GM23338 (cell line): ENCODE measurements around the gene OR1A1. TPM values are rescaled to one million over a fixed set of nuclear protein-coding genes. Genes with fewer than 3 reads are reported as not detected.

Experiments
- ATAC-seq: fragments of 200-7000 bp; cut with Tn5 transposase; 3 replicates; pipeline ENCODE4 v1.9.1; 2020
- DNase-seq: peaks from one replicate; pipeline ENCODE4 v3.0.0-alpha.2; 2015; ENCODE audit warnings: low spot score
- H2AFZ ChIP-seq: fragments of 200-600 bp; sonication (generic); 2 replicates; pipeline ENCODE4 v1.8.0; 2016; ENCODE audit warnings: antibody characterized with exemption, mild to moderate bottlenecking, moderate library complexity
- H3F3A ChIP-seq: fragments of 200-600 bp; sonication (generic); replicated peaks from 2 replicates; pipeline ENCODE4 v1.8.0; 2017; ENCODE audit warnings: antibody characterized with exemption, mixed run types, low read depth
- H3K27ac ChIP-seq: fragments of 200-600 bp; sonication (generic); 2 replicates; pipeline ENCODE4 v1.6.1; 2016; ENCODE audit warnings: low read depth
- H3K27me3 ChIP-seq: fragments of 200-600 bp; sonication (generic); 2 replicates; pipeline ENCODE4 v1.8.0; 2016; ENCODE audit warnings: mild to moderate bottlenecking, mixed run types, moderate library complexity; ENCODE audit not compliant: insufficient read depth
- H3K36me3 ChIP-seq: fragments of 200-600 bp; sonication (generic); 2 replicates; pipeline ENCODE4 v1.8.0; 2016; ENCODE audit warnings: mild to moderate bottlenecking; ENCODE audit not compliant: insufficient read depth
- H3K4me1 ChIP-seq: fragments of 200-600 bp; sonication (generic); 2 replicates; pipeline ENCODE4 v1.8.0; 2016; ENCODE audit warnings: mild to moderate bottlenecking, moderate library complexity; ENCODE audit not compliant: insufficient read depth
- H3K4me2 ChIP-seq: fragments of 200-600 bp; sonication (generic); 2 replicates; pipeline ENCODE4 v1.7.1; 2017; ENCODE audit warnings: mixed run types
- H3K4me3 ChIP-seq: fragments of 200-600 bp; sonication (generic); 2 replicates; pipeline ENCODE4 v1.6.1; 2016; ENCODE audit warnings: mixed run types
- H3K79me2 ChIP-seq: fragments of 200-600 bp; sonication (generic); replicated peaks from 2 replicates; pipeline ENCODE4 v1.8.0; 2017; ENCODE audit warnings: mild to moderate bottlenecking; ENCODE audit not compliant: insufficient read depth
- H3K9me2 ChIP-seq: fragments of 200-600 bp; sonication (generic); 2 replicates; pipeline ENCODE4 v1.8.0; 2017; ENCODE audit not compliant: insufficient read depth
- H4K20me1 ChIP-seq: fragments of 200-600 bp; sonication (generic); replicated peaks from 2 replicates; pipeline ENCODE4 v1.8.0; 2017; ENCODE audit warnings: mild to moderate bottlenecking; ENCODE audit not compliant: insufficient read depth
- H3K27ac Mint-ChIP-seq: 2 replicates; pipeline ENCODE4 v1.8.0; 2020; ENCODE audit warnings: inconsistent platforms, mild to moderate bottlenecking, moderate library complexity, mixed read lengths
- H3K27me3 Mint-ChIP-seq: 3 replicates; pipeline ENCODE4 v1.8.0; 2022; ENCODE audit warnings: low read depth, mild to moderate bottlenecking, moderate library complexity, mixed read lengths, inconsistent platforms; ENCODE audit not compliant: insufficient read depth, poor library complexity
- H3K36me3 Mint-ChIP-seq: 3 replicates; pipeline ENCODE4 v1.8.0; 2021; ENCODE audit warnings: low read depth, mild to moderate bottlenecking, inconsistent platforms, moderate library complexity, mixed read lengths
- H3K4me1 Mint-ChIP-seq: 3 replicates; pipeline ENCODE4 v1.8.0; 2020; ENCODE audit warnings: mild to moderate bottlenecking, inconsistent platforms, mixed read lengths
- H3K4me3 Mint-ChIP-seq: 3 replicates; pipeline ENCODE4 v1.8.0; 2021; ENCODE audit warnings: moderate library complexity, mild to moderate bottlenecking, inconsistent platforms, mixed read lengths
- H3K9me3 Mint-ChIP-seq: 3 replicates; pipeline ENCODE4 v1.8.0; 2020; ENCODE audit warnings: moderate library complexity, mild to moderate bottlenecking, inconsistent platforms, mixed read lengths
- CREB1 ChIP-seq: fragments of 250-450 bp; sonication (Bioruptor Pico); IDR thresholded peaks from 2 replicates; pipeline ENCODE4 v1.5.0; 2020; ENCODE audit warnings: low read depth, mild to moderate bottlenecking, moderate library complexity
- EZH2 ChIP-seq: fragments of 200-600 bp; sonication (generic); IDR thresholded peaks from one replicate; pipeline ENCODE4 v1.8.0; 2017; ENCODE audit warnings: antibody characterized with exemption, mild to moderate bottlenecking, low read depth; ENCODE audit not compliant: unreplicated experiment
- EZH2phosphoT487 ChIP-seq: fragments of 200-600 bp; sonication (generic); IDR thresholded peaks from one replicate; pipeline ENCODE4 v1.8.1; 2018; ENCODE audit warnings: antibody characterized with exemption; ENCODE audit not compliant: unreplicated experiment
- JUNB ChIP-seq: IDR thresholded peaks from one replicate; pipeline ENCODE4 v1.6.1; 2016; ENCODE audit warnings: antibody characterized with exemption; ENCODE audit not compliant: unreplicated experiment
- POLR2AphosphoS5 ChIP-seq: IDR thresholded peaks from 2 replicates; pipeline ENCODE4 v1.6.1; 2016; ENCODE audit warnings: antibody characterized with exemption, low read depth
- ZNF114 ChIP-seq: fragments of 250-450 bp; sonication (Bioruptor Pico); IDR thresholded peaks from 2 replicates; pipeline ENCODE4 v1.5.0; 2020; ENCODE audit warnings: mild to moderate bottlenecking, moderate library complexity
- ZNF331 ChIP-seq: fragments of 250-450 bp; sonication (Bioruptor Pico); IDR thresholded peaks from 2 replicates; pipeline ENCODE4 v1.5.0; 2020; ENCODE audit warnings: low read depth, mild to moderate bottlenecking, moderate library complexity
- polyA plus RNA-seq: library from polyadenylated mRNA; unstranded; fragments of >200 nt; fragmentation: Nextera tagmentation; extraction: Ambion mirVana; gene quantifications from 2 replicates; pipeline ENCODE4 v1.2.1, GENCODE V29; 2016
- total RNA-seq: library from RNA; depleted of rRNA; stranded (reverse); fragments of >200 nt; shearing (Covaris generic); gene quantifications from 2 replicates; pipeline ENCODE4 v1.2.3, GENCODE V29; 2014; rRNA removed
- TF ChIP-seq, protein P1 (sequence below), 2 experiments: fragments of 200-600 bp in 1 of 2; sonication (generic) in 1 of 2; conservative IDR thresholded peaks; 2 replicates each; pipeline versions ENCODE4 v1.5.1 to v1.6.1; 2016 to 2017; ENCODE audit warnings: antibody characterized with exemption in 2 of 2, low read depth in 2 of 2, mild to moderate bottlenecking in 2 of 2, moderate library complexity in 1 of 2
- TF ChIP-seq, protein P2 (sequence below): IDR thresholded peaks from 2 replicates; pipeline ENCODE4 v1.6.1; 2016; ENCODE audit warnings: antibody characterized with exemption
- TF ChIP-seq, protein P3 (sequence below): IDR thresholded peaks from one replicate; pipeline ENCODE4 v1.6.1; 2018; ENCODE audit warnings: antibody characterized with exemption; ENCODE audit not compliant: unreplicated experiment

OR1A1 gene
- total and polyA plus RNA-seq, 2 experiments from 2014 or later = not detected

DNA sequence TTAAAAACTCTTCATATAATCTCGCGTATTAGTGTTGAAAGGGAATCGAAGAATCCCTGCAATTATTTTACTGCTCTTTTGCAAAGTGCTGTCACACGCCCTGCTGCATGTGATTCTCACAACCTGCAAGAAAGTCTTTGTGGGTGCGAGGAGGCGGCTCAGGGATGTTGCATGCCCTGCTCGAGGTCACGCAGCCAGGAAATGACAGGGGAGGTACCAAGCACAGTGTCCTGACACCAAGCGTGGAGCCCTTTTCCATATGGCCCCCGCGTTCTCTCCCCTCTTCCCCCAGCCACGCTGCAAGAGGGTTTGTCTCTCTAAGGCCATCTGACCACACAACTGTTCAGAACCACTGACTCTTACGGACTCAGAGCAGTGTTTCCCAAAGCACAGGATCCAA, 53.1 kb downstream of the OR1A1 start:
- Mint-ChIP-seq H3K27ac (no peak overlapping the region), H3K27me3 (peaks cover 12% of the 10 kb centered on the region), H3K4me1 (peaks cover 7% of the 10 kb centered on the region), H3K36me3 (peaks cover 8% of the 10 kb centered on the region; the same call in 2 of the 3 replicates), H3K4me3 (no peak overlapping the region), H3K9me3 (peaks cover 50% of the 10 kb centered on the region)
- no peaks in the 10 kb centered on the region for H3F3A ChIP-seq
- DNase-seq (no peak), ATAC-seq (no peak)
- no peaks in the 10 kb centered on the region for H3K79me2 ChIP-seq
- TF ChIP-seq, protein P1, sequence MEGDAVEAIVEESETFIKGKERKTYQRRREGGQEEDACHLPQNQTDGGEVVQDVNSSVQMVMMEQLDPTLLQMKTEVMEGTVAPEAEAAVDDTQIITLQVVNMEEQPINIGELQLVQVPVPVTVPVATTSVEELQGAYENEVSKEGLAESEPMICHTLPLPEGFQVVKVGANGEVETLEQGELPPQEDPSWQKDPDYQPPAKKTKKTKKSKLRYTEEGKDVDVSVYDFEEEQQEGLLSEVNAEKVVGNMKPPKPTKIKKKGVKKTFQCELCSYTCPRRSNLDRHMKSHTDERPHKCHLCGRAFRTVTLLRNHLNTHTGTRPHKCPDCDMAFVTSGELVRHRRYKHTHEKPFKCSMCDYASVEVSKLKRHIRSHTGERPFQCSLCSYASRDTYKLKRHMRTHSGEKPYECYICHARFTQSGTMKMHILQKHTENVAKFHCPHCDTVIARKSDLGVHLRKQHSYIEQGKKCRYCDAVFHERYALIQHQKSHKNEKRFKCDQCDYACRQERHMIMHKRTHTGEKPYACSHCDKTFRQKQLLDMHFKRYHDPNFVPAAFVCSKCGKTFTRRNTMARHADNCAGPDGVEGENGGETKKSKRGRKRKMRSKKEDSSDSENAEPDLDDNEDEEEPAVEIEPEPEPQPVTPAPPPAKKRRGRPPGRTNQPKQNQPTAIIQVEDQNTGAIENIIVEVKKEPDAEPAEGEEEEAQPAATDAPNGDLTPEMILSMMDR (conservative IDR thresholded peaks at IDR 0.05; ENCODE audit: low read depth in 2 of 2) = no peak
- TF ChIP-seq JUNB (no peak), EZH2phosphoT487 (no peak), ZNF114 (CRISPR knock-in tag) (no peak), POLR2AphosphoS5 (no peak), EZH2 (no peak), ZNF331 (CRISPR knock-in tag) (no peak), CREB1 (CRISPR knock-in tag) (no peak)
- TF ChIP-seq, protein P2, sequence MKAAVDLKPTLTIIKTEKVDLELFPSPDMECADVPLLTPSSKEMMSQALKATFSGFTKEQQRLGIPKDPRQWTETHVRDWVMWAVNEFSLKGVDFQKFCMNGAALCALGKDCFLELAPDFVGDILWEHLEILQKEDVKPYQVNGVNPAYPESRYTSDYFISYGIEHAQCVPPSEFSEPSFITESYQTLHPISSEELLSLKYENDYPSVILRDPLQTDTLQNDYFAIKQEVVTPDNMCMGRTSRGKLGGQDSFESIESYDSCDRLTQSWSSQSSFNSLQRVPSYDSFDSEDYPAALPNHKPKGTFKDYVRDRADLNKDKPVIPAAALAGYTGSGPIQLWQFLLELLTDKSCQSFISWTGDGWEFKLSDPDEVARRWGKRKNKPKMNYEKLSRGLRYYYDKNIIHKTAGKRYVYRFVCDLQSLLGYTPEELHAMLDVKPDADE = no peak
- TF ChIP-seq, protein P3, sequence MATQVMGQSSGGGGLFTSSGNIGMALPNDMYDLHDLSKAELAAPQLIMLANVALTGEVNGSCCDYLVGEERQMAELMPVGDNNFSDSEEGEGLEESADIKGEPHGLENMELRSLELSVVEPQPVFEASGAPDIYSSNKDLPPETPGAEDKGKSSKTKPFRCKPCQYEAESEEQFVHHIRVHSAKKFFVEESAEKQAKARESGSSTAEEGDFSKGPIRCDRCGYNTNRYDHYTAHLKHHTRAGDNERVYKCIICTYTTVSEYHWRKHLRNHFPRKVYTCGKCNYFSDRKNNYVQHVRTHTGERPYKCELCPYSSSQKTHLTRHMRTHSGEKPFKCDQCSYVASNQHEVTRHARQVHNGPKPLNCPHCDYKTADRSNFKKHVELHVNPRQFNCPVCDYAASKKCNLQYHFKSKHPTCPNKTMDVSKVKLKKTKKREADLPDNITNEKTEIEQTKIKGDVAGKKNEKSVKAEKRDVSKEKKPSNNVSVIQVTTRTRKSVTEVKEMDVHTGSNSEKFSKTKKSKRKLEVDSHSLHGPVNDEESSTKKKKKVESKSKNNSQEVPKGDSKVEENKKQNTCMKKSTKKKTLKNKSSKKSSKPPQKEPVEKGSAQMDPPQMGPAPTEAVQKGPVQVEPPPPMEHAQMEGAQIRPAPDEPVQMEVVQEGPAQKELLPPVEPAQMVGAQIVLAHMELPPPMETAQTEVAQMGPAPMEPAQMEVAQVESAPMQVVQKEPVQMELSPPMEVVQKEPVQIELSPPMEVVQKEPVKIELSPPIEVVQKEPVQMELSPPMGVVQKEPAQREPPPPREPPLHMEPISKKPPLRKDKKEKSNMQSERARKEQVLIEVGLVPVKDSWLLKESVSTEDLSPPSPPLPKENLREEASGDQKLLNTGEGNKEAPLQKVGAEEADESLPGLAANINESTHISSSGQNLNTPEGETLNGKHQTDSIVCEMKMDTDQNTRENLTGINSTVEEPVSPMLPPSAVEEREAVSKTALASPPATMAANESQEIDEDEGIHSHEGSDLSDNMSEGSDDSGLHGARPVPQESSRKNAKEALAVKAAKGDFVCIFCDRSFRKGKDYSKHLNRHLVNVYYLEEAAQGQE = no peak
- no peaks in the 10 kb centered on the region for H3K27me3 ChIP-seq
- no peak overlapping the region for H3K4me3 ChIP-seq
- H3K27ac ChIP-seq = no peak overlapping the region
- no peaks in the 10 kb centered on the region for H3K36me3 ChIP-seq
- no peaks in the 10 kb centered on the region for H3K9me2 ChIP-seq
- no peaks in the 10 kb centered on the region for H3K4me1 ChIP-seq
- no peaks in the 10 kb centered on the region for H4K20me1 ChIP-seq
- no peak overlapping the region for H3K4me2 ChIP-seq
- H2AFZ ChIP-seq = peak overlapping the region; percentile 56

Other genes starting within 250 kb of the OR1A1 start
- not detected in 2 replicates for gene OR1D5, start 144.1 kb upstream of the OR1A1 start, total RNA-seq
- gene OR1D5, start 144.1 kb upstream of the OR1A1 start, polyA plus RNA-seq = not detected in 2 replicates
- not detected in 2 replicates for gene OR1D2, start 103.2 kb upstream of the OR1A1 start, total RNA-seq
- gene OR1D2, start 103.2 kb upstream of the OR1A1 start, polyA plus RNA-seq = not detected in 2 replicates
- gene OR1G1, start 80.1 kb upstream of the OR1A1 start, total RNA-seq = not detected in 2 replicates
- not detected in 2 replicates for gene OR1G1, start 80.1 kb upstream of the OR1A1 start, polyA plus RNA-seq
- not detected in 2 replicates for gene OR1A2, start 10.1 kb upstream of the OR1A1 start, total RNA-seq
- not detected in 2 replicates for gene OR1A2, start 10.1 kb upstream of the OR1A1 start, polyA plus RNA-seq
- gene OR3A1, start 90.7 kb downstream of the OR1A1 start, total RNA-seq = 0.59 and 0.89 TPM in 2 replicates
- gene OR3A1, start 90.7 kb downstream of the OR1A1 start, polyA plus RNA-seq = 0.40 and 1.2 TPM in 2 replicates
- gene OR3A2, start 178.6 kb downstream of the OR1A1 start, total RNA-seq = 1.4 and 2.8 TPM in 2 replicates
- gene OR3A2, start 178.6 kb downstream of the OR1A1 start, polyA plus RNA-seq = 1.1 and 1.5 TPM in 2 replicates
- not detected in 2 replicates for gene OR1E1, start 190.7 kb downstream of the OR1A1 start, total RNA-seq
- gene OR1E1, start 190.7 kb downstream of the OR1A1 start, polyA plus RNA-seq = not detected in 2 replicates
- gene OR3A3, start 203.7 kb downstream of the OR1A1 start, total RNA-seq = not detected in 2 replicates
- gene OR3A3, start 203.7 kb downstream of the OR1A1 start, polyA plus RNA-seq = not detected in 2 replicates
- gene OR1E2, start 226.2 kb downstream of the OR1A1 start, total RNA-seq = not detected in 2 replicates
- not detected in 2 replicates for gene OR1E2, start 226.2 kb downstream of the OR1A1 start, polyA plus RNA-seq